DMS53 treated with DMSO at 0.1 percent for 48 hours (cell line): ENCODE results near the gene BRDT.

Experiments used
- DNase-seq: peaks from one replicate; lab custom pipeline; 2025; ENCODE audit not compliant: unreplicated experiment; lab: John Stamatoyannopoulos, UW

Gene BRDT

DNA sequence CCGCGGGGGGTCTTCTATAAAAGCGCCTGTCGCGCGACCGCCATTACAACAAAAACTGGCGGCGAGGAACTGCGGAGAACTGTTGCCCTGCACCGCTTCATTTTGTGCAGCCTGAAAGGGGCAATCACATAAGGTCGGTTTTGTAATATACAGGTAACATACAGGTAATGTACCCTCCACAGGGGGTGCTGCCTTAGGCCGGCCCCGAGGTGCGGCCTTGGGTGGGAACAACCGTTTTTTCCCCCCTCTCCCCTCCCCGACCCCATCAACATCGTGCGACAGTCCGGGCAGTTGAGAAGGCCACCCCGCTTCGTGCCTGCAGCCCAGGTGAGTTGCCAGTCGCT is at the start of gene BRDT:
TSS of gene BRDT (plus strand) at position 46 of the 344 bp plus-strand sequence. CDS start 13,354 bp downstream, outside the sequence.
- no peak for DNase-seq

DNA sequence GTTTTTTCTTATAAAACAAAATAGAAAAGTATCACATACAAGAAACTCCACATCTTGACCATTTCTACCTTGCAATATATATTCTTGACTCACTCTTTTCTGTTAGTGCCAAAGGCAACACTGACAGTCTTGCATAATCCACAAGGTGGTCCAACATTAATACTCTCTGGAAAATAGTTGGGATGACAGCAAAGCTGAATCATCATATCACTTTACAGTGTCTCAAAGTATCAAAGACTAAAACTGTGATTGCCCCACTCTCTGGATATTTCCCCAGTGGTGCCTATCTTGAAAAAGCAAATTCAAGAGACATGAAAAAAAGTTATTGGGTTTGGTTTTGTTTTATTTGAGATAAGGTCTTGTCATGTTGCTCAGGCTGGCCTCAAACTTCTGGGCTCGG is 48.6 kb upstream of the BRDT start:
- no peak for DNase-seq

DNA sequence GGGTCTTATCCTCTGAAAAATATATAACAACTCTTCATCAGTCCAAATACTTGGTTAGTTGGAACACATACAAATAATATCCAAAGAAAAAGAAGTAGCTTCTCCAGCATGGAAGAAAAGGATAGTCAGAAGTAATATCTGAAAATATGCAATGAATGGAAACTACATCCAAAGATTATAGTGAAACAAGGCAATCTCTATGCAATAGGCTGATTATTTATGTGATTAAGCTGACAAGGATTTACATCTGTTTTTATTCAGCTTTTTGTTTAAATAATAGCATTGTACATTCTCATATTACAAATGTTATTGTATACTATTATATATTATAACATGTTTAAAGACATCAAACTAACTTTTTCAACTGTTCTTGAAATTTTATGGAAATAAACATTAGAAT is 48.0 kb upstream of the BRDT start:
- no peak for DNase-seq

DNA sequence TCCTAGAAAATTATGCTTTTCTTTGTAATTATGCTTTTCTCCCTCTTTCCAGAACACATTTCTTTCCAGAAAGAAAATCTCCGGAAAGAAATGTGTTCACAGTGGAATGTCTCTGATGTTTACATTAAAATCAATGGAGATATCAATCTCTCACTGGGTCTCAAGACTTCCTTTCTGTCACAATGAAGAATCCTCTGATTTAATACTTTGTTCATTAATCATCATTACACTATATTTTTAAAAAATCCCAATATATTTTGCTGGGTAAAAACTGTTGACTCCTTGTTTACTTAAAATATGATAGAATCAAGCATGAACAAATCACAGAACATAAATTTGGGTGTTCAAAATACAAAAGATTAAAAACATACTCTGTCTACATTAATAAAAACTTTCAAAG is 36.9 kb upstream of the BRDT start:
- no peak for DNase-seq

DNA sequence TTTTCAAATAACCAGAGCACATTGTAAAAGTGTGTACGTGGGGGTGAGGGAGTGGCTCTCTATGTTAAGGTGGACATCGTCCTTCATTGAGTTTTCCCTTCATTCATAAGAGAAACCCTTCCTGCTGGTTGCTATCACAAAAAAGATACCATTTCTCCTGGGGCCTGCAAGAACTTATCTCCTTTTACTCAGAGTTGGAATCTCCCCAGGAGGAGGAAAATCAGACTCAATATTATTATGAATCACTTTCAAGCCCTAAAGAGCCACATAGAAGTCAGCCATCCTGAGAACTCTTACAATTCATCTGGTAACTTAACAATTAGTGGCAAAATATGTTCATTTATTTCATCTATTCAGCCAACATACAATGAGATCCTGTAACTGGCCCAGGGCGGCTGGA is 36.2 kb upstream of the BRDT start:
- no peak for DNase-seq

DNA sequence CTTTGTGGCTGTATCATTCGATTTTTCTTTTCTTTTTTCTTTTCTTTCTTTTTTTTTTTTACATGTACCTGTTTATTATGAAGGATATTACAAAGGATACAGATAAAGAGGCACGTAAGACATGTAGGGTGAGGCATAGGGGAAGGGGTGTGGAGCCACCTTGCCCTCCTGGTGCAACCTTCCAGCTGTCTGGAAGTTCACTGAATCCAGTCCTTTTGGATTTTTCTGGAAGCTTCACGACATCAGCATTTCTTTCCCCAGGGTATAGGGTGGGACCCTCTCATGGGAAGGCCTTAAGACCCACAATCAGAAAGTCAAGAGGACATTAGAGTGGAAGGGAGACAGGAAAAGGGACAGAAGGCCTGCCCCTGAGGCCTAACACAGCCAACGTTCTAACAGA is 33.2 kb upstream of the BRDT start:
- DNase-seq: no peak

DNA sequence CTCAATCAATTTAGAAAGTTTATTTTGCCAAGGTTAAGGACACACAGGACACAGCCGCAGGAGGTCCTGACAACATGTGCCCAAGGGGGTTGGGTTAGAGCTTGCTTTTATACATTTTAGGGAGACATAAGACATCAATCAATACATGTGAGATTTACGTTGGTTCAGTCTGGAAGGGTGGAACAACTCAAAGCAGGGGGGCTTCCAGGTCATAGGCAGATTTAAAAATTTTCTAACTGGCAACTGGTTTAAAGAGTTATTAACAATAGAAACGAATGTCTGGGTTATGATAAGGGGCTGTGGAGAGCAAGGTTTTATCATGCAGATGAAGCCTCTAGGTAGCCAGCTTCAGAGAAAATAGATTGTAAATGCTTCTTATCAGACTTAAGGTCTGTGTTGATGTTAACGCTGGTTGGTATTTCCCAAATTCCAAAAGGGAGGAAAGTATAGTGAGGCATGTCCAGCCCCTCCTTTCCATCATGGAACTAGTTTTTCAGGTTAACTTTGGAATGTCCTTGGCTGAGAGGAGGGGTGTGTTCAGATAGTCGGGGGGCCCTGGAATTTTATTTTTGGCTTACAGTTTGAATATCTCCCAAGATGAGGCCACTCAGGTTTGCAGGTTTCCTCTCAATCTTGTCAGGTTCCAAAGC is 32.3 kb upstream of the BRDT start:
- no peak for DNase-seq

DNA sequence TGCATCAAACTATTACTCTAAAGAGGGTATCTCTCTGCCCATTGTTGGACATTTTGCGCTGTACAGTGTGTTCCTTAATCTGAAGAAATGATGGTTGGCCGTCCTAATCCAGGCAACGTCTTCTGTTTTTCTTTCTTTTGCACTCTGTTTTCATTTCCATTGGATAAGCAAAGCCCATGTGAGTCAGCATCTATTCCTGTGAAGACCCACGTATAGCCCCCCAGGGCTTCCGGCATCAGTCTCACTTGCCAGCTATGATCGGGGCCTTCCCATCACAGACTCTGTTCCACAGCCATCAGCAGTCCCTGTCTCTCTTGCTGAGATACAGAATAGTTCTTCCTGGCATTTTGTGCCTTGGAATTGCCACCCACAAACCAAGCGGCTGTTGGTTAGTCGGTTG is 29.2 kb upstream of the BRDT start:
- DNase-seq: no peak

DNA sequence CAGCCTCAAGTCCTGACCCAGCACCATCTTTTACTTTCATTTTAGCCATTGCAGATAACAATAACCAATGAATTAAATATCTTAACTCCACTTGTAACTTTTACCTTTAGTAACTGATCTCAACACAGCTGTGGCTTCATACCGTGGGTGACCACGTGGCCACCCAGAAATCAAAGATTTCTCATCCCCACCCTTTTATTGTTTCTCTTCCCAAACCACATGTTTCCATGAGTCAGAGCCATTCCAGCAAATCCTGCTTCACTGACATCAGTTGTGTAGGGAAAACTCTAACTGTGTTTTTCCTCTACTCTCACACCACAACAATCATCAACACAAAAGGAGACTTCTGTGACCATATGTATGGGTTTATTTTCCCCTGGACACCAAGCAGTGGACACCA is 25.1 kb upstream of the BRDT start:
- no peak for DNase-seq

DNA sequence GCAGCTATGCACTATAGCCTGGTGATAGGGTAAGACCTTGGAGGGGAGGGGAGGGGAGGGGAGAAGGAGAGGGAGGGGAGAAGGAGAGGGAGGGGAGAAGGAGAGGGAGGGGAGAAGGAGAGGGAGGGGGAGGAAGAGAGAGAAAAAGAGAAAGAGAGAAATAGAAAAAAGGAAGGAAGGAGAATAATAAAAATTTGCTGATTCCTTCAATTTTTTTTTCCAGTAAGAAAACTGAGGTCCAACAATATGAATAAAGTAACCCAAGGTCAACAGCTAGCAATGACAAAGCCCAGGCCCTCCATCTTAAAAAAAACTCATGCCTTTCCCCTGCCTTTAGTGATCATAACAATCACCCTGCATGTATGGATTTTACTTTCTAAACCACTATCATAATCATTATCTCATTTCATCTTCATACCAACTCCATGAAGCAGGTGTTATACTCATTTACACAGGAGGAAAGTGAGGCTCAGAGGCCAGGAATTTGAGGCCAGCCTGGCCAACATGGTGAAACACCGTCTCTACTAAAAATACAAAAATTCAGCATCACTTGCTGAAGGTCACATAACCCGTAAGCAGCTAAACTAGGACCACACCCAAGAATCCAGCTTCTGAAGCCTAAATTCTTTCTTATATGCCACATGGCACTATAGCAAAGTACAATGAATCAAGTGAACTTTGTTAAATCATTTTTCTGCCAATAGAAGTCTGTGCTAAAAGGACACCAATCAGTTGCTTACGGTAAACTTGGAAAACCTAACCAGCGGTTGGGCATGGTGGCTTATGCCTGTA is 23.4 kb upstream of the BRDT start:
- DNase-seq: no peak

DNA sequence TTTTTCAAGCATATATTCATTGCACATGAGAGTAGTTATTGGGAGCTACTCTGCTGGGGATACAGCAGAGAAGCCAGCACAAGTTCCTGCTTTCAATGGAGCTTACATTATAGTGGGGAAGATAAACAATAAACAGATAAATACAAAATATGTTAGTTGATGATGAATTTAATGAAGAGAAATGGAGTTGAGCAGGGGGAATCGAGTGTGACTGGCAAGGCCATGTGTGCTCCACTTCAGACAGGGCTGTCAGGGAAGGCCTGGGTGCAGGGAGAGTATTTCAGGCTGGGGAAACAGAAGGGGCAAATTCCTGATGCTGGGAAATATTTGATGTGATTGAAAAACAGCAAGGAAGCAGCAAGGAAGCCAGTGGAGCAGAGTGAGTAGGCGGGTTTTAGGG is 21.2 kb upstream of the BRDT start:
- DNase-seq: no peak

DNA sequence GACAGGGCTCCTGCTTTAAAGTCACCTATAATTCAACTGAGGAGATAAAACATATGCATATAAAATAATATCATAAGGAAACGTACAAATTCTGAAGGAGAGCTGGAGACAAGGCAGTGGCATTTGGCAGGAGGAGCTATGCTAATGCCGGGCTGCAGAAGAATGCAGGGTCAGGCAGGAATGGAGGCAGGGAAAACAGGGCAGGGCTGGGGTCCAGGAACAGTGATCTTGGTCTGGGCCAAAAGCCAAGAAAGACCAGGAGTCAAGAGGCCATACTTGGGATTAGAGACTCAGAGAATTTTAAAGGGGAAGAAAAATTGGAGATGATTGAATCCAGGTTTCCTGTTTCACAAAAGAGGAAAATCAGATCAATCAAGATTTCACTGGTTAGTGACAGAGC is 20.0 kb upstream of the BRDT start:
- DNase-seq: no peak

DNA sequence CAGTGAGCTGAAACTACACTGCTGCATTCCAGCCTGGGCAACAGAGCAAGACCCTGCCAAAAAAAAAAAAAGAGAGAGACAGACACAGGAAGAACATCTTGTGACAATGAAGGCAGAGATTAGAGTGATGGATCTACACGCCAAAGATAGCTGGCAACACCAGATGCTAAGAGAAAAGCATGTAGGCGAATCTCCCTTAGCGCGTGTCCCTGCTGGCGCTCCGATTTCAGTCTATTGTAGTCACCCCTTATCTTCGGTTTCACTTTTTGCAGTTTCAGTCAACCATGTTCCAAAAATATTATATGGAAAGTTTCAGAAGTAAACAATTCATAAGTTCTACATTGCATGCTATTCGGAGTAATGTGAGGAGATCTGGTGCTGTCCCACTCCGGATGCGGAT is 11.6 kb upstream of the BRDT start:
- DNase-seq: no peak

DNA sequence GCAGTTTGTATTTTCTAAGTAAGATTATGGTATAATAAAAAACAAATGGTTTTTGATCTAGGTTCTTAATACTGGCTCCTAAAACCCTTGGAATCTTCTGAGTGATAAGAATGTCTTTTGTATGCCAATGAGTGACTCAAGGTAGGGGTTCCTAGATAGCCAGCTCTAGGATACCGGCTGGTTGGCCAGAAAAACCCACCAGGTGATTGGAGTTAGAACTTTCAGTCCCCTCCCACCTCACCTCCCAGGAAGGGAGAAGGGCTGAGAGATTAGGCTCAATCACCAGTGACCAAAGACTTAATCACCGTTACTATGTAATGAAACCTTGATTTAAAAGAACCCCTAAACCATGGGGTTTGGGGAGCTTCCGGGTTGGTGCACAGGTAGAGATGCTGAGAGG is 8.7 kb upstream of the BRDT start:
- no peak for DNase-seq

DNA sequence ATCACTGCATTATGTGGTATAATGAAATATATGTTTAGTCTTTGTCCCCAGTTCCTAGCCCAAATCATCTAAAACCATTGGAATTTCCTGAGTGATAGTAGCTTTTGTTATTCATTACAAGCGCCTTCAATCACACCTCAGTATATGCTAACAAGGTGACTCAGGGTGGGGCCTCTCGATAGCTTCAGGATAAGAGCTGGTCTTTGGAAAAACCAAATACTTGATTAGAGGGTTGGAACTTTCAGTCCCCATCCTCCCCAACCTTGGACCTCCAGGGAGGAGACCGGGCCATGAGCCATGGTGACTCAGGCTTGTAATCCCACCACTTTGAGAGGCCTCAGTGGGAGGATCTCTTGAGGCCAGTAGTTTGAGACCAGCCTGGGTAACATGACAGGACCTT is 5.1 kb upstream of the BRDT start:
- DNase-seq: no peak

DNA sequence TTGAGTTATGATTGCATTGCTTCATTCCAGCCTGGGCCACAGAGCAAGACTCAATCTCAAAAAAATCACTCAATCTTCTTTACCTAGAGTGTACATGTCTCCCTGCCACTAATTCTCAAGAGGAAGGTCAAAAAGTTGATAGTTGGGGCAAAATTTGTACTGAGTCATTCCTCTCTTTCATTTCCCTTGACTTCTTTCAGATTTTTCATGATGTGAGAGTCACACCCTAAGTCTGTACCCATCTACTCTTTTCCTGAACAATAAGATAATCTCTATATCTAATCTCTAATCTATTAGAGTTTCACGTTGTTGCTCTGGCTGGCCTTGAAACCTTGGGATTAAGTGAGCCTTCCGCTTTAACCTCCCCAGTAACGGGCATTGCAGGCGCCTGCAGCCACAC is 1.1 kb upstream of the BRDT start:
- no peak for DNase-seq

DNA sequence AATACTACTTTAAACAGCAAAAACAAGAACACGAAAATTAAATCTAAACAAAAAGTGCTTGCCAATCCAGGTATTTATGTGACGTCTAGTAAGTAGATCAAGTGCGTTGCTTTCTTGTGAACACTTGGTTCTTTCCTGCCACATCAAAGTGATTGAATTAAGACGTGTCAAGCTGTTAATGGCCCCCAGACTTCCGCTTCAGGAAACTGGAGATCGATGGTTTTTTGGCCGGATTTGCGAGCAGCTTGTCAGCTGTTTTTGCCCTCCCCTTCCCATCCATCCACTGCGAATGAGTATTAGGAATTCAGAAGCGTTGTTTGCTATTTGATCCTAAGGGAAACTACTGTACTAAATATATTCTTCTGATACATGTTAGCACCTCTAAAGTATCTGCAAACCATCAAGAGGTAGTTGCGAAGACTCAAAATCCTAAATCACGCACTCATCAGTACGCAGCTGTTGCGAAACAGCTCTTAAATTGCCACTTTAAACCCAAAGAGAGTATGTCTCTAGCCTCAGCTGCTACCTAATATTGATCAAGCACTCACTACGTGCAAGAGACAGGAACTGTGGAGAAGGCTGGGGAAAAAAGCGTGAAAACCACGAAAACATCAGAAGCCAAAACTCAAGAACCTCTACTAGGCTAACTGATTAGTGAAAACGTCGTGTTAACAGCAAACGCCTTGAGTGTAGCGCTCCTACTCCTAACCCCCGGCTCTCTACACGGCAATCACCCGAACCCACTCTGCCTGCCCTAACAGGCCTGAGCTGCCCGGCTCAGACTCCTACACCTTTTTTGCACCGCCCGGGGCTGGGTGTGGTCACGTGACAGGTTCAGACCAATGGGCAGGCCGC is 473 bp upstream of the BRDT start:
- no peak for DNase-seq

DNA sequence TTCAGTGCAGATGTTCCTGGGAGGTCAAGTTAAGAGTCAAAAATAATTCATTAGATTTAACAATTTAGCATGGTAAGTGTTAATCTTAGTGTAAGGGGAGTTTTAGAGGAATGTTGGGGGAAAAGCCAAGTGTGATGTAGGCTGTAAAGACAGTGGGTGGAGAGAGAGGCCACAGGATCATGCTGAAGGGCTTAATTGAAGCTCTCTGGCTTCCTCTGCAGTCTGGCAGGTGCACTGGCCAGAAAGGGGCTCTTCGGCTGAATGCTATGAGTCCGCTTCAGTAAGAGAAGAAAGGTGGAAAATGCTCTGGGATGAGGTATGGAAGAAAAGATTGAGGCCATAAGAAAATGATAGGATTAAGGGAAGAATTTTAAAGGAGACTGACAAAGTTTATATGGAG is 3.0 kb downstream of the BRDT start:
- DNase-seq: no peak

DNA sequence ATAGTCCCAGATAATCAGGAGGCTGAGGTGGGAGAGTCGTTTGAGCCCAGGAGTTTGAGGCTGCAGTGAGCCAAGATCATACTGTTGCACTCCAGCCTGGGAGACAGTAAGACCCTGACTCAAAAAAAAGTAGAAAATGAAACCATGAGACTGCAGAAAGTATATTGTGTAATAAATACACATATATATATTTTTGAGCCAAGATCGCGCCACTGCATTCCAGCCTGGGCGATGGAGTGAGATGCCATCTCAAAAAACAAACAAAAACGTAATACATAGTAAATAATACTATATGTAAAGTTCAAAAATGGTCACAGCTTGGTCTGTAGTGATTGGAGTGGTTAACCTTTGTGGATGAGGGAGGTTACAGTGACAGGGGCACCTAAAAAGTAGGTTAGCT is 9.7 kb downstream of the BRDT start:
- DNase-seq: no peak

DNA sequence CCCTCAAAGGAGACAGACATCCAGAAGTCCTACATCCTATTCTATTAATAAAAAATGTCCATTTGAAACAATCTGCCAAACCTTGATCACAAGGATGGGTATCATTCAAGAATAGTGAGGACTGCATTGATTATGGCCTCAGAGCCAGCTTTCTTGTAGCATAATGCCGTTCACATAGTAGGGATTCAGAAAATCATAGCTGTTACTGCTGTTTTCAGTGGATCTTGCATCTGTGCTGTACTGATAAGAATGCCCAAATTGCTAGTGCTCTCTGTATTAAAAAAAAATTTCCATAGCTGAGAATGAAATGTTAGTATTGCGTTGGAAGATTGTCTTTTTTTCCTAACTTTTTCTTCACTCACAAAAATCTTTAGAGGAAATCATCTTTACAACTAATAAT is 19.1 kb downstream of the BRDT start:
- DNase-seq: no peak

DNA sequence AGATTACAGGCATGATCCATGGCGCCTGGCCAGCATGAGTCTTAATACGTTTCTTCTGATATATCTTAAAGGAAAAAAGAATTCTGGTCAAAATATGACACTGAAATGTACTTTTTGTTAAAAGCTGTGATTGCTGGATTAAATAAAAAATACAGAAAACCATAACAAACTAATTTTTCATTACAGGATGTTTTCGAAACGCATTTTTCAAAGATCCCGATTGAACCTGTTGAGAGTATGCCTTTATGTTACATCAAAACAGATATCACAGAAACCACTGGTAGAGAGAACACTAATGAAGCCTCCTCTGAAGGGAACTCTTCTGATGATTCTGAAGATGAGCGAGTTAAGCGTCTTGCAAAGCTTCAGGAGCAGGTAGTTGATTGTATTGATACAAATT is 30.2 kb downstream of the BRDT start:
- no peak for DNase-seq

DNA sequence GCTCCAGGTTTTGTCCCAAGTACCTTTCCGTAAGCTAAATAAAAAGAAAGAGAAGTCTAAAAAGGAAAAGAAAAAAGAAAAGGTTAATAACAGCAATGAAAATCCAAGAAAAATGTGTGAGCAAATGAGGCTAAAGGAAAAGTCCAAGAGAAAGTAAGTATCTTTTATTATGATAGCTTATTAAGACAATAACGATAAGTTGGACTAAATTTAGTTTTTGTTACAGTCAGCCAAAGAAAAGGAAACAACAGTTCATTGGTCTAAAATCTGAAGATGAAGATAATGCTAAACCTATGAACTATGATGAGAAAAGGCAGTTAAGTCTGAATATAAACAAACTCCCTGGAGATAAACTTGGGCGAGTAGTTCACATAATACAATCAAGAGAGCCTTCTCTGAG is 31.5 kb downstream of the BRDT start:
- DNase-seq: no peak
